ENCODE measurements around the gene MMD2. TPM values are rescaled to one million over a fixed set of nuclear protein-coding genes. Genes with fewer than 3 reads are reported as not detected.

Gene MMD2
- total RNA-seq, 4 donors from 2014 or later: not detected

DNA sequence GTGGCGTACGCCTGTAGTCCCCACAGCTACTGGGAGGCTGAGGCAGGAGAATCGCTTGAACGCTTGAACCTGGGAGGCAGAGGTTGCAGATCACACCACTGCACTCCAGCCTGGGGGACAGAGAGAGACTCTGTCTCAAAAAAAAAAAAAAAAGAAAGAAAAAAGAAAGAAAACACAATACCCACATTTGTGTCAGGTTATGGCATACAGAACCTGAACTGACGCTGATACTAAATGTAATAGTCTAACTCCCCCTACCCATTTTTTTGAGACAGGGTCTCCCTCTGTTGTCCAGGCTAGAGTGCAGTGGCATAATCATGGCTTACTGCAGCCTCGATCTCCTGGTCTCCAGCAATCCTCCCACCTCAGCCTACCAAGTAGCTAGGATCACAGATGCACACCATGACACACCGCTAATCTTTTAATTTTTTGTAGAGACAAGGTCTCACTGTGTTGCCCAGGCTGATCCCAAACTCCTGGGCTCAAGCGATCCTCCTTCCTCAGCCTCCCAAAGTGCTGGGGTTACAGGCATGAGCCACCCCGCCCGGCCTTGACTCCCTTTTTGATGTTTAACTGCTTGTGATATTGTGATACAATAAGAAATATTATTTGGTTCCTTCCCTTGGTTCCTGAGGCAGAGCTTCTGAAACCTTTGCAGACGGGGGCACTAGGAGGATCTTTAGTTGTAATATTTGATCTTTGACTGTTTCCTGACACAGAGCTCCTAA, 6.5 kb upstream of the MMD2 start:
- TF ChIP-seq EP300 (IDR thresholded peaks at IDR 0.05) (no peak), POLR2AphosphoS5 (IDR thresholded peaks at IDR 0.05) (no peak), POLR2A (IDR thresholded peaks at IDR 0.05; ENCODE audit: low read depth) (no peak)
- TF ChIP-seq, protein P1, sequence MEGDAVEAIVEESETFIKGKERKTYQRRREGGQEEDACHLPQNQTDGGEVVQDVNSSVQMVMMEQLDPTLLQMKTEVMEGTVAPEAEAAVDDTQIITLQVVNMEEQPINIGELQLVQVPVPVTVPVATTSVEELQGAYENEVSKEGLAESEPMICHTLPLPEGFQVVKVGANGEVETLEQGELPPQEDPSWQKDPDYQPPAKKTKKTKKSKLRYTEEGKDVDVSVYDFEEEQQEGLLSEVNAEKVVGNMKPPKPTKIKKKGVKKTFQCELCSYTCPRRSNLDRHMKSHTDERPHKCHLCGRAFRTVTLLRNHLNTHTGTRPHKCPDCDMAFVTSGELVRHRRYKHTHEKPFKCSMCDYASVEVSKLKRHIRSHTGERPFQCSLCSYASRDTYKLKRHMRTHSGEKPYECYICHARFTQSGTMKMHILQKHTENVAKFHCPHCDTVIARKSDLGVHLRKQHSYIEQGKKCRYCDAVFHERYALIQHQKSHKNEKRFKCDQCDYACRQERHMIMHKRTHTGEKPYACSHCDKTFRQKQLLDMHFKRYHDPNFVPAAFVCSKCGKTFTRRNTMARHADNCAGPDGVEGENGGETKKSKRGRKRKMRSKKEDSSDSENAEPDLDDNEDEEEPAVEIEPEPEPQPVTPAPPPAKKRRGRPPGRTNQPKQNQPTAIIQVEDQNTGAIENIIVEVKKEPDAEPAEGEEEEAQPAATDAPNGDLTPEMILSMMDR (IDR thresholded peaks at IDR 0.05): no peak
- intact Hi-C loops (cut with DNase I): no loop called here
- WGBS: 86% methylated on average over 11 of the region's 11 CpGs
- Histone ChIP-seq H3K4me3 (no peak overlapping the region), H3K4me1 (no peaks in the 10 kb centered on the region), H3K9me3 (no peaks in the 10 kb centered on the region), H3K36me3 (no peaks in the 10 kb centered on the region), H3K27ac (replicated peaks in 1 of 4) (no peak overlapping the region), H3K27me3 (peaks cover 0 to 43% (median 1%) of the 10 kb centered on the region in 4 donors)
- DNase-seq (ENCODE audit: extremely low spot score): no peak

DNA sequence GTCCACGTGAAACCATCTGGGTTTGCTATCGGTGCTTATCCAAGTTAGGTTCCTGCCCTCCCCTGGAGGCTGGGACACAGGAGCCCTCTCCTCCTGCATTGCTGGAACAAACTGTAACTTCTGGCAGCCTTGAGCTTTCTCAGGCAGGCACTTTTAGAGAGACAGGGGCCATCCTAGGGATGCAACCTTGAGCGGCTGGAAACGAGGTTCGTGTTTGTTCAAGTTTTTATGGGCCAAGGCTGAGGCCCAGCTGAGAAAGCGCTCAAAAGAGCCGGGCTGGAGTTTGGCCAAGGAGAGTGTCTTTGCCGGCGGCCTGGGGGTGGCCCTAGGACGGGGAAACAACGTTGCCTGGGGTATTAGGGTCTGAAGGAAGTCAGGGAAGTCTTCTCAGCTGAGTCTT, 5.5 kb upstream of the MMD2 start:
- 68% methylated on average over 11 of the region's 11 CpGs for WGBS
- no peak for TF ChIP-seq POLR2A (IDR thresholded peaks at IDR 0.05; ENCODE audit: low read depth)
- TF ChIP-seq EP300 (IDR thresholded peaks at IDR 0.05): no peak
- no peak for TF ChIP-seq POLR2AphosphoS5 (IDR thresholded peaks at IDR 0.05)
- TF ChIP-seq, protein P1 (IDR thresholded peaks at IDR 0.05): no peak
- no peak for DNase-seq (ENCODE audit: extremely low spot score)

DNA sequence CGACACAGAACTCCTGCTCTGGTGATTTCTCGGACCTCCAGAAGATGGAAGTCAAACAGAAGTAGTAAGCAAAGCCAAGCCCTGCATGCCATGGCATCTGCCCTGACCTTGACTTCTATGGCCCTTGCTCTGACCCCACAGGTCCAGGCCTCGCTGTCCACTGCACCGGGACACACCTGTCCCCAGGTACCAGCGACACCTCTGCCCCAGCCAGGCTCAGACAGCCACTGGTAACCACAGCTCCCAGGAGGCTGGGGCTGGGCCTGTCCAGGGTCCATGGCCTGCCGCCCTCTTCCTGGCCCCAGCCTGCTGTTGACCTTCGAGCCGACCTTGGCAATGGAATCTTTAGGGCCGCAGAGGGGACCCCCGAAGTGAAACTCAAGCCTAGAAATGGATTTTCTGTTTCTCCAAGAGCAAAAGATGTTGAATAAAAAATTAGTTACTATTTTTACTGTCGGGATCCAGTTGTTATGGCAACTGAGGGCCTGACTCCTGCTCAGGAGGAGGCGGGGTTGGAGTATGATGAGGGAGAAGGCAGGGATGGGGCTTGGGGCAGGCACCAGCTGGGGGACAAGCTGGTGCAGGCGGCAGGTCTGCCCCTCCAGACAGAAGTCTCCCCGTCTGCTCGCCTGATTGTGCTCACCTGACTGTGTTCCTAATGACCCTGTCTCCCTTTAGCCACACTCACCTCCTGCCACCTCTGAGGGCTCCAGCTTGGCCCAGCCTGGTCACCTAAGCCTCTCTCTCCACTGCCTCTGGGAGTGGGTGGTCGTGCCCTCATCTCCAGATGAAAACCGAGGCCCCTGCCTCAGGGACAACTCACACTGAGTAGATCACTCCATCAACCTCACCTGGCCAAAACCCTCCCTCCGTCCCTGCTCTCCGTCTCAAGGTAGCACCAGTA, 4.1 kb upstream of the MMD2 start:
- Histone ChIP-seq H3K9me3 (no peaks in the 10 kb centered on the region), H3K36me3 (no peaks in the 10 kb centered on the region), H3K4me1 (peaks cover 8 to 14% (median 13%) of the 10 kb centered on the region in 4 donors), H3K27me3 (peaks cover 6 to 66% (median 16%) of the 10 kb centered on the region in 4 donors), H3K4me3 (no peak overlapping the region), H3K27ac (replicated peaks in 1 of 4) (no peak overlapping the region)
- no peak for DNase-seq (ENCODE audit: extremely low spot score)
- TF ChIP-seq EP300 (IDR thresholded peaks at IDR 0.05): no peak
- TF ChIP-seq POLR2A (IDR thresholded peaks at IDR 0.05; ENCODE audit: low read depth): no peak
- TF ChIP-seq, protein P1 (IDR thresholded peaks at IDR 0.05): no peak
- no peak for TF ChIP-seq POLR2AphosphoS5 (IDR thresholded peaks at IDR 0.05)
- 80% methylated on average over 15 of the region's 19 CpGs for WGBS
- intact Hi-C loops (cut with DNase I): no loop called here

More for the DNA sequence above, 5.5 kb upstream of the MMD2 start:
- Histone ChIP-seq H3K27ac (replicated peaks in 1 of 4) (no peak overlapping the region), H3K36me3 (no peaks in the 10 kb centered on the region), H3K4me3 (no peak overlapping the region), H3K9me3 (no peaks in the 10 kb centered on the region), H3K4me1 (peaks cover 0 to under 1% (median 0%) of the 10 kb centered on the region in 4 donors), H3K27me3 (peaks cover 0 to 52% (median 3%) of the 10 kb centered on the region in 4 donors)
- intact Hi-C loops (cut with DNase I): no loop called here

DNA sequence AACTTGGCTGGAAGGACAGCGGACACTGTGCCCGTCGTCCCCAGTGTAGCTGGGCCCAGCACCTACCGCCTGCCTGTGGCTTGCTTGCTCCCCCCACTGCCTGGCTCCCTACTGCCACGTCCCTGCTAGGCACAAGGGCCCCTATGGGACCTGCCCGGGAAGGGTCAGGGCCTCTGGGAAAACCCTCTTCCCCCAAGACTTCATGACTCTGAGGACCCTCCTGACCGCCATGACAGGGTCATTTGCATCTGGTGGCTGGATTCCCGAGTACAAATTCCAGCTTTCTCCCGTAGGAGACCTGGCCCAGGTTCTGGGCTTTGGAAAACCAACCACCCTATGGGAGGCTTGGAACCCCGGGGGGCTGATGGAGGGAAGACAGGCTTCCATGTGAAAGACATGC, 1.4 kb upstream of the MMD2 start:
- intact Hi-C loops (cut with DNase I): no loop called here
- no peak for DNase-seq (ENCODE audit: extremely low spot score)
- no peak for TF ChIP-seq POLR2AphosphoS5 (IDR thresholded peaks at IDR 0.05)
- TF ChIP-seq, protein P1 (IDR thresholded peaks at IDR 0.05): no peak
- no peak for TF ChIP-seq POLR2A (IDR thresholded peaks at IDR 0.05; ENCODE audit: low read depth)
- no peak for TF ChIP-seq EP300 (IDR thresholded peaks at IDR 0.05)
- no peaks in the 10 kb centered on the region for H3K36me3 ChIP-seq
- H3K27ac ChIP-seq (replicated peaks in 1 of 4): no peak overlapping the region
- WGBS: 100% methylated on average over 1 of the region's 10 CpGs
- peaks cover 6 to 91% (median 16%) of the 10 kb centered on the region in 4 donors for H3K27me3 ChIP-seq
- no peak overlapping the region for H3K4me3 ChIP-seq
- no peaks in the 10 kb centered on the region for H3K9me3 ChIP-seq
- H3K4me1 ChIP-seq: peaks cover 8 to 14% (median 13%) of the 10 kb centered on the region in 4 donors
